Measurements from ENCODE around the gene COPS7A.

COPS7A gene

GRCh38 chr12:6771509-6772330 lies 47.9 kb downstream of the COPS7A start:
- TF ChIP-seq CTCF (IDR thresholded peaks at IDR 0.05; ENCODE audit: insufficient read depth, missing control alignments): no peak
- FAIRE-seq (no peak), DNase-seq (ENCODE audit: insufficient read length, low spot score) (no peak)

- no peak for TF ChIP-seq CTCF (IDR thresholded peaks at IDR 0.05; ENCODE audit: insufficient read depth, missing control alignments)
- DNase-seq (ENCODE audit: insufficient read length, low spot score) (no peak), FAIRE-seq (no peak)
These were observed 48.5 kb downstream of the COPS7A start, which contains the start of gene LAG3 for GRCh38 chr12:6772331-6772695. Gene LAG3, plus strand, starts transcription at chr12:6772520. Its CDS starts 333 bp downstream, at chr12:6772853.

GRCh38 chr12:6772726-6773589 lies 49.1 kb downstream of the COPS7A start:
- peak; percentile 23 for DNase-seq (ENCODE audit: insufficient read length, low spot score)
- TF ChIP-seq CTCF (IDR thresholded peaks at IDR 0.05; ENCODE audit: insufficient read depth, missing control alignments): no peak
- FAIRE-seq: no peak

GRCh38 chr12:6773590-6774351 lies 49.9 kb downstream of the COPS7A start:
- DNase-seq (ENCODE audit: insufficient read length, low spot score): no peak
- FAIRE-seq: no peak
- no peak for TF ChIP-seq CTCF (IDR thresholded peaks at IDR 0.05; ENCODE audit: insufficient read depth, missing control alignments)

GRCh38 chr12:6774499-6775062 lies 50.7 kb downstream of the COPS7A start:
- FAIRE-seq (no peak), DNase-seq (ENCODE audit: insufficient read length, low spot score) (no peak)
- no peak for TF ChIP-seq CTCF (IDR thresholded peaks at IDR 0.05; ENCODE audit: insufficient read depth, missing control alignments)

GRCh38 chr12:6775185-6776174 lies 51.6 kb downstream of the COPS7A start:
- DNase-seq (ENCODE audit: insufficient read length, low spot score) (no peak), FAIRE-seq (no peak)
- no peak for TF ChIP-seq CTCF (IDR thresholded peaks at IDR 0.05; ENCODE audit: insufficient read depth, missing control alignments)

Data from D721Med (cell line).